Duodenal mucosa (tissue), 2 donors: ENCODE data around the gene CFHR3.
"Not testable (repeated sequence)": the region's sequence is repeated elsewhere in the genome, so short reads cannot be mapped to it uniquely, and the experiment has no call there.

Experiments
- H3K27ac ChIP-seq: one replicate; pipeline ENCODE4 v1.7.0; 2013; ENCODE audit warnings: low read depth, low read length
- H3K27me3 ChIP-seq, 2 donors: one replicate each; pipeline ENCODE4 v1.7.0; 2013; ENCODE audit warnings: low read length in 2 of 2, control low read depth in 1 of 2; ENCODE audit not compliant: insufficient read depth in 2 of 2, control insufficient read depth in 1 of 2
- H3K36me3 ChIP-seq, 2 donors: one replicate each; pipeline ENCODE4 v1.7.0; 2013; ENCODE audit warnings: low read length in 2 of 2, control low read depth in 1 of 2; ENCODE audit not compliant: insufficient read depth in 2 of 2, control insufficient read depth in 1 of 2
- H3K4me1 ChIP-seq, 2 donors: one replicate each; pipeline ENCODE4 v1.7.0; 2013; ENCODE audit warnings: low read length in 2 of 2, control low read depth in 1 of 2; ENCODE audit not compliant: insufficient read depth in 2 of 2, control insufficient read depth in 1 of 2
- H3K4me3 ChIP-seq, 2 donors: one replicate each; pipeline ENCODE4 v1.7.0; 2013; ENCODE audit warnings: low read length in 2 of 2, low read depth in 1 of 2
- H3K9ac ChIP-seq, 2 donors: one replicate each; pipeline ENCODE4 v1.7.0; 2013; ENCODE audit warnings: low read length in 2 of 2, low read depth in 1 of 2
- H3K9me3 ChIP-seq, 2 donors: one replicate each; pipeline ENCODE4 v1.7.0; 2013; ENCODE audit warnings: low read length in 2 of 2, control low read depth in 1 of 2; ENCODE audit not compliant: control insufficient read depth in 1 of 2

CFHR3 gene

DNA sequence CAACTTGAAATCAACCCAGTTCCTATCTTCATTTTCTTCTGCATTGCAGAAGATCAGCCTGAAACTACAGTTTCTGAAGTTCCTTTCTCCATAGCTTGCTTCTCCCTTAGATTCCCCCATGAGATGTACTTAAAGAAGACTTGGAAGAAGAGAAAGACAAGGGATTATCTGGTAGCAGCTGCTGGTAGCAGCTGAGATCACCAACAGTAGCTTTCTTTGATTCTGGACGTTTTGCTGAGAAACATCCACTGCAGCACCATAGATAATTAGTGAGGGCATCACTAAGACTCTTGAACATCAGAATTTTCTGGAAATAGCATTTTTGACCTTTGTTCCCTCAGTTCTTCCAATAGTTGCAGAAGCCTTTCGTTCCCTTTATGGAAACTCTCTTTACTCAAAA is 465 bp upstream of the CFHR3 start:
- Histone ChIP-seq H3K27ac (no peak overlapping the region), H3K4me3 (no peak overlapping the region), H3K9me3 (no peaks in the 10 kb centered on the region), H3K9ac (no peak overlapping the region), H3K27me3 (no peaks in the 10 kb centered on the region), H3K36me3 (no peaks in the 10 kb centered on the region), H3K4me1 (no peaks in the 10 kb centered on the region)

DNA sequence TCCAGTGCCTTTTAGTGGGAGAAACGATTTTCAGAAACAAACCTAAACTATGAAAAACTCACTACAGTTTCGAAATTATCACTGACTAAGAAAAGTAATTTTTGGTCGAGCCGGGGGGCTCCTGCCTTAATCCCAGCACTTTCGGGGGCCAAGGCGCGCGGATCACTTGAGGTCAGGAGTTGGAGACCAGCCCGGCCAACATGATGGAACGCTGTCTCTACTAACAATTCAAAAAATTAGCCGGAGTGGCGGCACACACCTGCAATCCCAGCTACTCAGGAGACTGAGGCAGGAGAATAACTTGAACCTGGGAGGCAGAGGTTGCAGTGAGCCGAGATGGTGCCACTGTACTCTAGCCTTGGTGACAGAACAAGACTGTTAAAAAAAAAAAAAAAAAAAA is 3.0 kb downstream of the CFHR3 start:
- H3K27me3 ChIP-seq, result no peaks in the 10 kb centered on the region
- H3K4me1 ChIP-seq, result no peaks in the 10 kb centered on the region
- no peak overlapping the region for H3K9ac ChIP-seq
- no peak overlapping the region for H3K4me3 ChIP-seq
- no peaks in the 10 kb centered on the region for H3K36me3 ChIP-seq
- H3K9me3 ChIP-seq, result no peaks in the 10 kb centered on the region
- no peak overlapping the region for H3K27ac ChIP-seq

DNA sequence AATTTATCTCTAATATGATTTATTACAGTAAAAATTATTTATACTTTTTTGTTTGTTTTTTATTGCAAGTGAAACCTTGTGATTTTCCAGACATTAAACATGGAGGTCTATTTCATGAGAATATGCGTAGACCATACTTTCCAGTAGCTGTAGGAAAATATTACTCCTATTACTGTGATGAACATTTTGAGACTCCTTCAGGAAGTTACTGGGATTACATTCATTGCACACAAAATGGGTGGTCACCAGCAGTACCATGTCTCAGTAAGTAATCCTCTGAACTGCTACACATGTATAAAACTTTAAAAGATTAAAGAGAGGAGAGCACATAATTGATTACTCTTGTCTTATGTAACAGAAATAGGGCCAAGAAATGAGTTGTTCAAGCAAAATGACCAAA is 4.5 kb downstream of the CFHR3 start:
- no peak overlapping the region for H3K9ac ChIP-seq
- no peaks in the 10 kb centered on the region for H3K36me3 ChIP-seq
- no peaks in the 10 kb centered on the region for H3K4me1 ChIP-seq
- H3K27ac ChIP-seq, result no peak overlapping the region
- no peak overlapping the region for H3K4me3 ChIP-seq
- H3K9me3 ChIP-seq, result no peaks in the 10 kb centered on the region
- H3K27me3 ChIP-seq, result no peaks in the 10 kb centered on the region

DNA sequence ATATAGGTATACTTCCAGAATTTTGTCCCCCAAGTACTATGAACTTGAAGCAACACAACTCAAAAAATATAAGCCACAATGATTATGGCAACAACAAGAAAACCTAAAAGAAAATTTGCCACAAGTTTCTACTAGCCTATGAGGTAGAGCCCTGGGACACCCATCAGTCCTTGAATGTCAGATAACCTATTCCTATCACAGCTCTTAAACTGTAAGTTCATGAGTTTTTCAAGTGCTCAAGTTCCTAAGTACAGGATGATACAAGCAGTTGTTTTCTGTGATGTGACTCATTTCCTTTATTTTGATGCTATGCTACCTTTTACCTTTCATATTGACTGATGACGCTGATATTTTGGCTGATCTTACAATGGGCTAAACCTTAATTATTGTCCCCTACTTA is 16.6 kb downstream of the CFHR3 start:
- H3K36me3 ChIP-seq, H3K4me3 ChIP-seq, H3K27me3 ChIP-seq, H3K9me3 ChIP-seq, H3K4me1 ChIP-seq, H3K9ac ChIP-seq, H3K27ac ChIP-seq: not testable (repeated sequence)

DNA sequence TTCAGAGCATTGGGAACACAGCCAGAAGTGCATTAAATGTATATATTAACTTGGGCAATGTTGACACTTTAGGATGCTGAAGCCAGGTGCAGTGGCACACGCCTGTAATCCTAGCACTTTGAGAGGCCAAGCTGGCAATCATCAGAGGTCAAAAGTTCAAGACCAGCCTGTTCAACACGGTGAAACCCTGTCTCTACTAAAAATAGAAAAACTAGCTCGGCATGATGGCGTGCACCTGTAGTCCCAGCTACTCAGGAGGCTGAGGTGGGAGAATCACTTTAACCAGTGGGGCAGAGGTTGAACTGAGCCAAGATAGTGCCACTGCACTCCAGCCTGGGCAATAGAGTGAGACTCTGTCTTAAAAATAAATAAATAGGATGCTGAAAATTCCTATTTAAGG is 19.5 kb downstream of the CFHR3 start:
- not testable (repeated sequence) for H3K4me3 ChIP-seq, H3K4me1 ChIP-seq, H3K27me3 ChIP-seq, H3K9ac ChIP-seq, H3K27ac ChIP-seq, H3K9me3 ChIP-seq, H3K36me3 ChIP-seq

- H3K9ac ChIP-seq, result no peak overlapping the region
- H3K9me3 ChIP-seq, result no peaks in the 10 kb centered on the region
- H3K36me3 ChIP-seq, result no peaks in the 10 kb centered on the region
These were observed 23.3 kb downstream of the CFHR3 start for GRCh38 chr1:196797891-196798290.

DNA sequence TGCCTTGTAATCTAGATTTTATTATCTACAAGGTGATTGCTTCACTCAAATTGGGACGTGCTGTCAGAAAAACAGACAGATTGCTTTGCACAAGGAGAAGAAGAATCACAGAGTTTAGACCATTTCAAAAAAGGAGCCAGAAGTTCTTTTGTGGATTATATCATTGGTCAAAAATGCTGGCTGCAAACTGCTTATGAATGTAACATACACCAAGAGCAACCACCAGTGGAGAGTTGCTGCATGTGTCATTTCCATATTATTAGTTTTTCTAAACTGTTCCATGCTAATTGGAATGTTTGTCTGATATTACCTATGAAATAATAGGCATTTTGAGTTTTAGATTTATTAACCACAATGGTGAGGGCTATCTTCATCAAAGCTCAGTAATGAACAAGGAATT is 27.3 kb downstream of the CFHR3 start:
- not testable (repeated sequence) for H3K9ac ChIP-seq, H3K27ac ChIP-seq, H3K4me3 ChIP-seq, H3K4me1 ChIP-seq, H3K36me3 ChIP-seq, H3K27me3 ChIP-seq, H3K9me3 ChIP-seq

More at GRCh38 chr1:196797891-196798290, 23.3 kb downstream of the CFHR3 start:
- Histone ChIP-seq H3K4me3 (no peak overlapping the region), H3K4me1 (no peaks in the 10 kb centered on the region), H3K27ac (no peak overlapping the region), H3K27me3 (no peaks in the 10 kb centered on the region)

DNA sequence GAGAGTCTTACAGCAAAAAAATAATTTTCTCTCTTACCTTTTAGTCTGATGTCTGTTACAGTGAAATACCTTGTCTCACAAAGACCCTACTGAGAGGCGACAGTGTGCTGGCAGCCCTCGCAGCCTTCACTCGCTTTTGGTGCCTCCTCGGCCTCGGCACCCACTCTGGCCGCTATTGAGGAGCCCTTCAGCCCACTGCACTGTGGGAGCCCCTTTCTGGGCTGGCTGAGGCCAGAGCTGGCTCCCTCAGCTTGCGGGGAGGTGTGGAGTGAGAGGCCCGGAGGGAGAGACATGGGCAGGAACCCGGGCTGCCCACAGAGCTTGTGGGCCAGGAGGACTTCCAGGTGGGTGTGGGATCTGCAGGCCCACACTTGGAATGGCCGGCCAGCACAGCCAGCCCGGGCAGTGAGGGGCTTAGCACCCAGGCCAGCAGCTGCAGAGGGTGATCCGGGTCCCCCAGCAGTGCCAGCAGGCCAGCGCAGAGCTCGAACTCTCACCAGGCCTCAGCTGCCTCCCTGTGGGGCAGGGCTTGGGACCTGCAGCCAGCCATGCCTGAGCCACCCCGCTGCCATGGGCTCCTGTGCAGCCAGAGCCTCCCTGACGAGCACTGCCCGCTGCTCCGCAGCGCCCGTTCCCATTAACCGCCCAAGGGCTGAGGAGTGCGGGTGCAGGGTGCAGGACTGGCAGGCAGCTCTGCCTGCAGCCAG is 34.0 kb downstream of the CFHR3 start:
- Histone ChIP-seq H3K4me1 (no peaks in the 10 kb centered on the region), H3K27me3 (no peaks in the 10 kb centered on the region), H3K4me3 (no peak overlapping the region), H3K9me3 (no peaks in the 10 kb centered on the region), H3K9ac (no peak overlapping the region), H3K27ac (no peak overlapping the region), H3K36me3 (no peaks in the 10 kb centered on the region)

DNA sequence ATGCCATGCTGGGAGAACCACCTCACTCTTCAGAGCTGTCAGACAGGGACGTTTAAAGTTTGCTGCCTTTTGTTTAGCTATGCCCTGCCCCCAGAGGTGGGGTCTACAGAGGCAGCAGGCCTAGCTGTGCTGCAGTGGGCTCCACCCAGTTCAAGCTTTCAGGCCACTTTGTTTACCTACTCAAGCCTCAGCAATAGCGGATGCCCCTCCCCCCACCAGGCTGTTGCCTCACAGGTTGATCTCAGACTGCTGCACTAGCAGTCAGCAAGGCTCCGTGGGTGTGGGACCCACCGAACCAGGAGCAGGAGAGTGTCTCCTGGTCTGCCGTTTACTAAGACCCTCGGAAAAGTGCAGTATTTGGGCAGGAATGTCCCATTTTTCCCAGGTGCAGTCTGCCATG is 42.8 kb downstream of the CFHR3 start:
- H3K27ac ChIP-seq, result not testable (repeated sequence)

DNA sequence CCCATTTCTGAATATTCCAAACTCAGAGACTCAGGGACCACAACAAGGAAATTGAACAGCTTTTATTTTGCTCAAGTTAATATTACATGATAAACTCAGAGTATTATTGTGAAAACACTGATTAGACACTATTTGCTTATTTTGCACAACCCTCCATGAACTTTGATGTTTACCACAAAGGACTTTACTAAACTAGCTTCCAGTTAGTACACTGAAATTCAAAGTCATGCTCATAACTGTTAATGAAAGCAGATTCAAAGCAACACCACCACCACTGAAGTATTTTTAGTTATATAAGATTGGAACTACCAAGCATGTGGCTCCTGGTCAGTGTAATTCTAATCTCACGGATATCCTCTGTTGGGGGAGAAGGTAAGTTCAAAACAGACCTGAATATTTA is 44.9 kb downstream of the CFHR3 start, which contains the start of gene CFHR1:
CFHR1 (plus strand) TSS at position 201 of the 400 bp plus-strand sequence; CDS start at position 315, 114 bp downstream.
- H3K27ac ChIP-seq, H3K27me3 ChIP-seq, H3K9me3 ChIP-seq, H3K9ac ChIP-seq, H3K36me3 ChIP-seq, H3K4me3 ChIP-seq, H3K4me1 ChIP-seq: not testable (repeated sequence)

More for the DNA sequence above, 42.8 kb downstream of the CFHR3 start:
- not testable (repeated sequence) for H3K4me1 ChIP-seq, H3K27me3 ChIP-seq, H3K9me3 ChIP-seq, H3K9ac ChIP-seq, H3K4me3 ChIP-seq, H3K36me3 ChIP-seq

DNA sequence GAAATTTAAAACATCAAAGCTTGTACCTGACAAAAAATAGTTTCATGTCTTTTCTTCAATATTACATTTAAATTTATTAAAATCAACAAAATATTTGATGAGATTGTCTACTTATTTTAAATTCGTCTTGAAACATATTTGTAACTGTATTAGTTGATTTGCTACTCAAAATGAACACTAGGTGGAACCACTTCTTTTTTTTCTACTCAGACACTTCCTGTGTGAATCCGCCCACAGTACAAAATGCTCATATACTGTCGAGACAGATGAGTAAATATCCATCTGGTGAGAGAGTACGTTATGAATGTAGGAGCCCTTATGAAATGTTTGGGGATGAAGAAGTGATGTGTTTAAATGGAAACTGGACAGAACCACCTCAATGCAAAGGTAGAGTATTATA is 53.2 kb downstream of the CFHR3 start:
- not testable (repeated sequence) for H3K27ac ChIP-seq, H3K4me1 ChIP-seq, H3K9me3 ChIP-seq, H3K36me3 ChIP-seq, H3K4me3 ChIP-seq, H3K27me3 ChIP-seq, H3K9ac ChIP-seq
